GM23338 (cell line): ENCODE results near the gene NDUFB4. TPM values are rescaled to one million over a fixed set of nuclear protein-coding genes. Genes with fewer than 3 reads are reported as not detected.

Experiments
- ATAC-seq: fragments of 200-7000 bp; cut with Tn5 transposase; 3 replicates; pipeline ENCODE4 v1.9.1; 2020
- DNase-seq: peaks from one replicate; pipeline ENCODE4 v3.0.0-alpha.2; 2015; ENCODE audit warnings: low spot score
- H2AFZ ChIP-seq: fragments of 200-600 bp; sonication (generic); 2 replicates; pipeline ENCODE4 v1.8.0; 2016; ENCODE audit warnings: antibody characterized with exemption, mild to moderate bottlenecking, moderate library complexity
- H3F3A ChIP-seq: fragments of 200-600 bp; sonication (generic); replicated peaks from 2 replicates; pipeline ENCODE4 v1.8.0; 2017; ENCODE audit warnings: antibody characterized with exemption, mixed run types, low read depth
- H3K27ac ChIP-seq: fragments of 200-600 bp; sonication (generic); 2 replicates; pipeline ENCODE4 v1.6.1; 2016; ENCODE audit warnings: low read depth
- H3K27me3 ChIP-seq: fragments of 200-600 bp; sonication (generic); 2 replicates; pipeline ENCODE4 v1.8.0; 2016; ENCODE audit warnings: mild to moderate bottlenecking, mixed run types, moderate library complexity; ENCODE audit not compliant: insufficient read depth
- H3K36me3 ChIP-seq: fragments of 200-600 bp; sonication (generic); 2 replicates; pipeline ENCODE4 v1.8.0; 2016; ENCODE audit warnings: mild to moderate bottlenecking; ENCODE audit not compliant: insufficient read depth
- H3K4me1 ChIP-seq: fragments of 200-600 bp; sonication (generic); 2 replicates; pipeline ENCODE4 v1.8.0; 2016; ENCODE audit warnings: mild to moderate bottlenecking, moderate library complexity; ENCODE audit not compliant: insufficient read depth
- H3K4me2 ChIP-seq: fragments of 200-600 bp; sonication (generic); 2 replicates; pipeline ENCODE4 v1.7.1; 2017; ENCODE audit warnings: mixed run types
- H3K4me3 ChIP-seq: fragments of 200-600 bp; sonication (generic); 2 replicates; pipeline ENCODE4 v1.6.1; 2016; ENCODE audit warnings: mixed run types
- H3K79me2 ChIP-seq: fragments of 200-600 bp; sonication (generic); replicated peaks from 2 replicates; pipeline ENCODE4 v1.8.0; 2017; ENCODE audit warnings: mild to moderate bottlenecking; ENCODE audit not compliant: insufficient read depth
- H3K9me2 ChIP-seq: fragments of 200-600 bp; sonication (generic); 2 replicates; pipeline ENCODE4 v1.8.0; 2017; ENCODE audit not compliant: insufficient read depth
- H4K20me1 ChIP-seq: fragments of 200-600 bp; sonication (generic); replicated peaks from 2 replicates; pipeline ENCODE4 v1.8.0; 2017; ENCODE audit warnings: mild to moderate bottlenecking; ENCODE audit not compliant: insufficient read depth
- H3K27ac Mint-ChIP-seq: 2 replicates; pipeline ENCODE4 v1.8.0; 2020; ENCODE audit warnings: inconsistent platforms, mild to moderate bottlenecking, moderate library complexity, mixed read lengths
- H3K27me3 Mint-ChIP-seq: 3 replicates; pipeline ENCODE4 v1.8.0; 2022; ENCODE audit warnings: low read depth, mild to moderate bottlenecking, moderate library complexity, mixed read lengths, inconsistent platforms; ENCODE audit not compliant: insufficient read depth, poor library complexity
- H3K36me3 Mint-ChIP-seq: 3 replicates; pipeline ENCODE4 v1.8.0; 2021; ENCODE audit warnings: low read depth, mild to moderate bottlenecking, inconsistent platforms, moderate library complexity, mixed read lengths
- H3K4me1 Mint-ChIP-seq: 3 replicates; pipeline ENCODE4 v1.8.0; 2020; ENCODE audit warnings: mild to moderate bottlenecking, inconsistent platforms, mixed read lengths
- H3K4me3 Mint-ChIP-seq: 3 replicates; pipeline ENCODE4 v1.8.0; 2021; ENCODE audit warnings: moderate library complexity, mild to moderate bottlenecking, inconsistent platforms, mixed read lengths
- H3K9me3 Mint-ChIP-seq: 3 replicates; pipeline ENCODE4 v1.8.0; 2020; ENCODE audit warnings: moderate library complexity, mild to moderate bottlenecking, inconsistent platforms, mixed read lengths
- CREB1 ChIP-seq: fragments of 250-450 bp; sonication (Bioruptor Pico); IDR thresholded peaks from 2 replicates; pipeline ENCODE4 v1.5.0; 2020; ENCODE audit warnings: low read depth, mild to moderate bottlenecking, moderate library complexity
- CTCF ChIP-seq, 2 experiments: fragments of 200-600 bp in 1 of 2; sonication (generic) in 1 of 2; conservative IDR thresholded peaks; 2 replicates each; pipeline versions ENCODE4 v1.5.1 to v1.6.1; 2016 to 2017; ENCODE audit warnings: antibody characterized with exemption in 2 of 2, low read depth in 2 of 2, mild to moderate bottlenecking in 2 of 2, moderate library complexity in 1 of 2
- ETS1 ChIP-seq: IDR thresholded peaks from 2 replicates; pipeline ENCODE4 v1.6.1; 2016; ENCODE audit warnings: antibody characterized with exemption
- EZH2 ChIP-seq: fragments of 200-600 bp; sonication (generic); IDR thresholded peaks from one replicate; pipeline ENCODE4 v1.8.0; 2017; ENCODE audit warnings: antibody characterized with exemption, mild to moderate bottlenecking, low read depth; ENCODE audit not compliant: unreplicated experiment
- EZH2phosphoT487 ChIP-seq: fragments of 200-600 bp; sonication (generic); IDR thresholded peaks from one replicate; pipeline ENCODE4 v1.8.1; 2018; ENCODE audit warnings: antibody characterized with exemption; ENCODE audit not compliant: unreplicated experiment
- JUNB ChIP-seq: IDR thresholded peaks from one replicate; pipeline ENCODE4 v1.6.1; 2016; ENCODE audit warnings: antibody characterized with exemption; ENCODE audit not compliant: unreplicated experiment
- NANOG ChIP-seq: IDR thresholded peaks from 2 replicates; pipeline ENCODE4 v1.6.1; 2016; ENCODE audit warnings: antibody characterized with exemption, borderline replicate concordance
- POLR2AphosphoS5 ChIP-seq: IDR thresholded peaks from 2 replicates; pipeline ENCODE4 v1.6.1; 2016; ENCODE audit warnings: antibody characterized with exemption, low read depth
- REST ChIP-seq: IDR thresholded peaks from one replicate; pipeline ENCODE4 v1.6.1; 2018; ENCODE audit warnings: antibody characterized with exemption; ENCODE audit not compliant: unreplicated experiment
- STAT1 ChIP-seq: IDR thresholded peaks from one replicate; pipeline ENCODE4 v1.6.1; 2016; ENCODE audit warnings: antibody characterized with exemption; ENCODE audit not compliant: unreplicated experiment
- ZNF114 ChIP-seq: fragments of 250-450 bp; sonication (Bioruptor Pico); IDR thresholded peaks from 2 replicates; pipeline ENCODE4 v1.5.0; 2020; ENCODE audit warnings: mild to moderate bottlenecking, moderate library complexity
- ZNF331 ChIP-seq: fragments of 250-450 bp; sonication (Bioruptor Pico); IDR thresholded peaks from 2 replicates; pipeline ENCODE4 v1.5.0; 2020; ENCODE audit warnings: low read depth, mild to moderate bottlenecking, moderate library complexity
- ZNF462 ChIP-seq: fragments of 250-450 bp; sonication (Bioruptor Pico); IDR thresholded peaks from 2 replicates; pipeline ENCODE4 v1.5.0; 2020; ENCODE audit warnings: mild to moderate bottlenecking, moderate library complexity
- polyA plus RNA-seq: library from polyadenylated mRNA; unstranded; fragments of >200 nt; fragmentation: Nextera tagmentation; extraction: Ambion mirVana; gene quantifications from 2 replicates; pipeline ENCODE4 v1.2.1, GENCODE V29; 2016
- total RNA-seq: library from RNA; depleted of rRNA; stranded (reverse); fragments of >200 nt; shearing (Covaris generic); gene quantifications from 2 replicates; pipeline ENCODE4 v1.2.3, GENCODE V29; 2014

Gene NDUFB4
- total and polyA plus RNA-seq, 2 experiments from 2014 or later, result 199 to 716 TPM

GRCh38 chr3:120552184-120553172 is 43.7 kb upstream of the NDUFB4 start:
- no peak overlapping the region for H3K4me3 Mint-ChIP-seq
- H2AFZ ChIP-seq, result no peak overlapping the region

More at GRCh38 chr3:120552184-120553172, 43.7 kb upstream of the NDUFB4 start:
- Histone ChIP-seq H3K79me2 (no peaks in the 10 kb centered on the region), H3K36me3 (no peaks in the 10 kb centered on the region), H4K20me1 (no peaks in the 10 kb centered on the region), H3K27me3 (no peaks in the 10 kb centered on the region; the same call in 1 of the 2 replicates), H3K4me2 (no peak overlapping the region), H3F3A (no peaks in the 10 kb centered on the region), H3K27ac (no peak overlapping the region), H3K9me2 (peaks cover 13% of the 10 kb centered on the region), H3K4me3 (no peak overlapping the region), H3K4me1 (no peaks in the 10 kb centered on the region)
- Mint-ChIP-seq H3K27ac (no peak overlapping the region), H3K27me3 (no peaks in the 10 kb centered on the region), H3K9me3 (no peaks in the 10 kb centered on the region), H3K4me1 (no peaks in the 10 kb centered on the region), H3K36me3 (no peaks in the 10 kb centered on the region)
- DNase-seq (no peak), ATAC-seq (no peak)
- no peak for TF ChIP-seq REST
- no peak for TF ChIP-seq ZNF114 (CRISPR knock-in tag)
- no peak for TF ChIP-seq NANOG
- TF ChIP-seq JUNB, result no peak
- no peak for TF ChIP-seq EZH2
- no peak for TF ChIP-seq ETS1
- TF ChIP-seq CTCF (conservative IDR thresholded peaks at IDR 0.05; ENCODE audit: low read depth in 2 of 2), result no peak
- TF ChIP-seq CREB1 (CRISPR knock-in tag), result no peak
- no peak for TF ChIP-seq ZNF462 (CRISPR knock-in tag)
- no peak for TF ChIP-seq POLR2AphosphoS5
- TF ChIP-seq EZH2phosphoT487, result no peak
- TF ChIP-seq ZNF331 (CRISPR knock-in tag), result no peak
- TF ChIP-seq STAT1, result no peak
